HG02970 (cell line): ENCODE data around the gene NFATC2IP.
"Not testable (repeated sequence)": the region's sequence is repeated elsewhere in the genome, so short reads cannot be mapped to it uniquely, and the experiment has no call there.

ENCODE experiments used
- ATAC-seq: cut with Tn5 transposase; IDR thresholded peaks from one replicate; pipeline ENCODE4 v1.9.1; 2021; ENCODE audit warnings: mild to moderate bottlenecking, moderate library complexity, moderate number of reproducible peaks; ENCODE audit not compliant: unreplicated experiment, low FRiP score

Gene NFATC2IP

DNA sequence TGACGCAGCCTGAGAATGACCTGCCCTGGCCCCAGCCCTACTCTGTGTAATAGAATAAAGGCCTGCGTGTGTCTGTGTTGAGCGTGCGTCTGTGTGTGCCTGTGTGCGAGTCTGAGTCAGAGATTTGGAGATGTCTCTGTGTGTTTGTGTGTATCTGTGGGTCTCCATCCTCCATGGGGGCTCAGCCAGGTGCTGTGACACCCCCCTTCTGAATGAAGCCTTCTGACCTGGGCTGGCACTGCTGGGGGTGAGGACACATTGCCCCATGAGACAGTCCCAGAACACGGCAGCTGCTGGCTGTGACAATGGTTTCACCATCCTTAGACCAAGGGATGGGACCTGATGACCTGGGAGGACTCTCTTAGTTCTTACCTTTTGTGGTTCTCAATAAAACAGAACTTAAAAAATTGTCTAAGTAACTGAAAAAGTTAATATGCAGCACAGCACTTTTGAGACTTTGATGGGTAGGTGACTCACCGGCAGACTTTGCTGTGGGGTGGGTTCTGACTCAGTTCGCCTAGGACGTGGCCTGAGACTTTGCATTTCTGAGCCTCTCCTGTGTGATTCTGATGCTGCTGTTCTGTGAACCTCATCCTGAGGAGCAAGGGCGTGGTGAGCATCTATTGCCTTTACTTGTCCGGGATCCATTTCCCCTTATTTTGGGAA lies 39.8 kb downstream of the NFATC2IP start:
- ATAC-seq = no peak

DNA sequence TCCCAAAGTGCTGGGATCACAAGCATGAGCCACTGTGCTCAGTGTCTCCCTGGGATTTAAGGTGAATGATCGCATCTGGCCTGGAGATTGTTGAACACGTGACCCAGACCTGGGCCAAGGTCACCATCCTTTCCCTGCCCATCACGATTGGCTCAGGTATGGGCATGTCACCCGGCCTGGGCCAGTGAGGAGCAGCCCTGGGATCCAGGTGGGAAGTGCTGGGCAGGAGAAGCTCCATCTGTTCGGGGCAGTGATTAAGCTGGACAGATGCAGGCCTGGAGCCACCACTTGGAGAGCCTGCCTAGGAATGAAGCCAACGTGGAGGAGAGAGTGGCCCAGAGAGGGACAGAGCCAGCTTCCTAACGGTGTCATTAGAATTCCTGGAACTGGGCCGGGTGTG lies 41.0 kb downstream of the NFATC2IP start:
- no peak for ATAC-seq

DNA sequence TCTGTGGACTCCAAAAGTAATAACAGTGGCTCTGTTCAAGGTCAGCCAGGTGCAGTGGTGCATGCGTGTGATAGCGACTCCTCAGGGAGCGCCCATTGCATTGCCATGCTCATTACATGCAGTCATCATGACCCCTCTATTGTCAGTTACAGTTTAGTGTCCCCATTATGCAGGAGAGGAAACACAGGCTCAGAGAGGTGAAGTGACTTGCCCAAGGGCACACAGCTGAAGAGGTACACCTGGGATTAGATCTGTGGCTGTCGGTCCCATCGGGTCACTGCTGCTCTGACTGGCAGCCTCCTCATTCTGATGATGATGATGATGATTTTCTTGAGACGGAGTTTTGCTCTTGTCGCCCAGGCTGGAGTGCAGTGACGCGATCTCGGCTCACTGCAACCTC lies 41.8 kb downstream of the NFATC2IP start:
- no peak for ATAC-seq

DNA sequence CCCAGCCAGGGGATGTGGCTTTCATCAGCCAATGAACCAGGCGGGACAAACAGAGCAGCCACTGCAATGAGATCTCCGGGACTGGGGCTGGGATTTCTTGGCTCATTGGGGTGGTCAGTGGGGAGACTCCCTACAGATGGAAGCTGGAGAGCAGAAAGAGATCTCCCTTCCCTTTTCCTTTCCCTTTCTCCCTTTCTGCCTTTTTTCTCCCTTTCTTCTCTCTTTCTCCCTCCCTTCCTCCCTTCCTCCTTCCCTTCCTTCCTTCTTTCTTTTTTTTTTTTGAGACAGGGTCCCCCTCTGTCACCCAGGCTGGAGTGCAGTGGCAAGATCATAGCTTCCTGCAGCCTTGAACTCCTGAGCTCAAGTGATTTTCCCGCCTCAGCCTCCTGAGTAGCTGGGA lies 48.1 kb downstream of the NFATC2IP start:
- ATAC-seq = no peak

DNA sequence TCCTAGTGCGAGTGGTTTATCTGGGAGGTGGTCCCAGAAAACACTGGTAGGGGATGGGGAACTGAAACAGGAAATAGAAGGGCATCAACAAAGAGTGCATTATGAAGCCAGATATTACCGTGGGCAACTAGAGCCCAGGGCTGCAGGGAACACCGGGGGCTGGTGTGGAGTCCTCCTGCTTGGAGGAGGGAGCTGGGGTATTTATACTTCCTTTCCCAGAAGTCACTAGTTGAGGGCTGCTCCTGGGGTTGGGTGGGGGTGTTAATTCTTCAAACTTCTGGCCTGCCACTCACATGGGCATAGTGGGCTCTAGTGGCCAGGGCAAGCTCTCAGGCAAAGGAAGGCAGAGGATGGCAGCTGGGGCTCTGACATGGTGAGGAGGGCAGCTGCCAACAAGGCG lies 48.8 kb downstream of the NFATC2IP start:
- no peak for ATAC-seq

DNA sequence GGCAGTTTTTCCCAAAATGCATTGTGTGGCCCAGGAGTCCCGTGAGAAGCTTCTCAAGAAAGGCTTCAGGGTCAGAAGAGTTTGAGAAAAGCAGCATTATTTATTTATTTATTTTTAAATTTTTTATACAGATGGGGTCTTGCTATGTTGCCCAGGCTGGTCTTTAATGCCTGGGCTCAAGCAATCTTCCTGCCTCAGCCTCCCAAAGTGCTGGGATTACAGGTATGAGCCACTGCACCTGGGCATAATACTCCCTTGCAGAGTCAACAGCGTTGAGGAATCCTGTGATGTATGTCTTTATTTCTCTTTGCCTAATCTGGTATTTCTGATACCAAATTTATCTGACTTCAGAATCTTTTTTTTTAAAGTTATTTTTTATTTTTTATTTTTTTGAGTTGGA lies 49.3 kb downstream of the NFATC2IP start:
- ATAC-seq = no peak

DNA sequence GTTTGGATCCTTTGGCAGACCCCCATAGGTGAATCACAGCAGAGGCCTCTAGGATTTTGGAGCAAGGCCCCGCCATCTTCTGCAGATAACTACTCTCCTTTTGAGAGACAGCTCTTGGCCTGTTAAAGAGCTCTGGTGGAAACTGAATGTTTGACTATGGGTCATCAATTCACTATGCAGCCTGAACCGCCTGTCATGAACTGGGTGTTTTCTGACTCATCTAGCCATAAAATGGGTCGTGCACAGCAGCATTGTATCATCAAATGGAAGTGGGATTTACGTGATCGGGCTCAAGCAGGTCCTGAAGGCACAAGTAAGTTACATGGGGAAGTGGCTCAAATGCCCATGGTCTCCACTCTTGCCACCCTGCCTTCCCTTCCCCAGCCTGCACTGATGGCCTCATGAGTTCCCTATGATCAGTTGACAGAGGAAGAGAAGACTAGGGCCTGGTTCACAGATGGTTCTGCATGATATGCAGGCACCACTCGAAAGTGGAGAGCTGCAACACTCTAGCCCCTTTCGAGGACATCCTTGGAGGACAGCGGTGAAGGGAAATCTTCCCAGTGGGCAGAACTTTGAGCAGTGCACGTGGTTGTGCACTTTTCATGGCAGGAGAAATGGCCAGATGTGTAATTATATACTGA lies 53.9 kb downstream of the NFATC2IP start:
- not testable (repeated sequence) for ATAC-seq

DNA sequence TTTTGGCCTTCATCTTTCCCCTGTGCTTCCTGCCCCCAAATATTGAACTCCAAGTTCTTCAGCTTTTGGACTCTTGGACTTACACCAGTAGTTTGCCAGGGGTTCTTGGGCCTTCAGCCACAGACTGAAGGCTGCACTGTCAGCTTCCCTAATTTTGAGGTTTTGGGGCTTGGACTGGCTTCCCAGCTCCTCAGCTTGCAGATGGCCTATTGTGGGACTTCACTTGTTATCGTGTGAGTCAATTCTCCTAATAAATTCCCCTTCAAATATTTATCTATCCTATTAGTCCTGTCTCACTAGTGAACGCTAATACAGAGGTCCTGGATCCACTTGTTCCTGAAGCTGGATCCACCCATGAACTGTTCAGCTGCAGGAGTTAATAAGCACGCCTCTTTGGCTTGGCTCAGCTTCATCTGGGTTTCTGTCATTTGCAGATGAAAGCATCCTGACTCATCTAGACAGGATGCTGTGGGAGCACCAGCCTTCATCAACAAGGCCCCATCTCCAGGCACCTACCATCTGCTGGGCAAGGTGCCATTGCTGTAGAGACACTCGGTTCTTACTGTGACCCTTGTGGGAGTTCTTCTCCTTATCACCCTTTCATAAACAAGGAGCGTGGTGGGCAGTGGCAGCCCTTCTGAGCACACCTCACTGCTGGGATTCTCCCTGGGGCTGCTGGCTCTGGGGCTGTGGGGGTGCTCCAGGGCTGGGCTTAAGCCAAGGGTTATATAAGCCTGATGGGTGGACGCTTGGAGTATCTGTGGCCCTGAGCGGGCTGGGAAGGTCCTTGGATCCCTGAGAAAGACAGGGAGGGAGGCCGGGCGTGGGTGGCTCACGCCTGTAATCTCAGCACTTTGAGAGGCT lies 57.2 kb downstream of the NFATC2IP start:
- no peak for ATAC-seq

DNA sequence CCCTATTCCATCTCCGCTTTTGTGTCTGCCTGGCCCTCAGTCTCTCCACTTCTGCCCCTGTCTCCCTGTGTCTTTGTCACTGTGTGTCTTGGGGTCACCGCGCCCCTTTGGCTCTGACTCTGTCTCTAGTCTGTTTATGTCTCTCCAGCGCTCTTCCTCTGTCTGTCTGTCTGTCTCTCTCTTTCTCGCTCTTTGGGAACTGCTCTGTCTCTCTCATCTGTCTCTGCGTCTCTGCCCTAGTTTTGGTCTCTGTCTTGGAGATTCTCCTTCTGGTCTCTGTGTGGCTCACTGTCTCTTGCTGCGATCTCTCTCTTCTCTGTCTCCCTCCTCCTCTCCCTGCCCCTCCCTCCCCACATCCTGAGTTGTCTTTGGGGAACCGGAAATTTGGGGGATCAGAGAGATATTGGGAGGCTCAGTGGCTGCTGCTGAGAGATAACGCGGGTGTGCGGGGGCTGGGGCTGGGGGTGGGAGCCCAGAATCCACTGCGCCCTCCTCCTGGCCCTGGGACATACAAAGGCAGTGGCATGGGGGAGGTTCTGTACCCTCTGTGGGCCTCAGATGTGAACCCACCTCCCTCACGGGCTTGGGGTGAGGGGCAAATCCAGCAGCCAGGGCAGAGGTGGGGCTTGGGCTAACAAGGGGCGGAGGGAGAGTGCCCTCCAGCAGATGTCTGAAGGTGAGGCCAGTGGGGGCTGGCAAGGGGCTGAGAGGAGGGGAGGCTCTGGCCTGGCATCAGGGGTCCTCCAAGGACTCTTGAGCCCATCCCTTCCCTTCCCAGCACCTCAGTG lies 58.5 kb downstream of the NFATC2IP start:
- ATAC-seq = no peak

DNA sequence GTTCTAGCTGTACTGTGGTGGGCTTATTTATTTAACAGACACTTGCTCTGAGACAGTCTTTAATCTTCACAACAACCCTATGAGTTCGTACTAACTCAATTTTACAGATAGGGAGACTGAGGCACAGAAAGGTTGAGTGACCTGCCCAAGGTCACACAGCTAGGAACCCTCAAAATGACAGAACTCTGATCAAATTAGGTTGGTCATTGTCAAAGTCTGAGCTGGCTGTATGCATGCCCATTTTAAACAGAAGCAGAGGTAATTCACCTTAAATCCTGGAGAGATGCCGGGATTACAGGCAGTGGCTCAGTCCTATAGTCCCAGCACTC lies 59.1 kb downstream of the NFATC2IP start:
- ATAC-seq = no peak

DNA sequence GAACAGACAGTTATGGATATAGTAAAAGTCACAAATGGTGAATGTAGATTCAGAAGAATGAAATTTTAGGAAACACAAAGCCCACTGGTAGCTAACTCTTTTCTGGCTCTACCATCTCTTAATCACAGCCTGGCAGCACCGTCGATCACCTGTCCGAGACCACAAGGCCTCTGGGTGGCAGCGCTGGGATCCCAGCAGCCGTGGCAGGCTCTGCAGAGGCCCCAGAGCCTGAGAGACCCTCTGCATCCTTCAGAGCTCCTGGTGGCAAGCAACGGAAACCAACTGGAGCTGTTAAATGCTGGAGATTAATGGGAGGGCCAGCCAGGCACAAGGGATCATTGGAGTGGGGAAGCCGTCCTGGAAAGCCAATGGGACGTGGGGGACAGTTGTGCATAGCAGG lies 60.4 kb downstream of the NFATC2IP start:
- no peak for ATAC-seq

DNA sequence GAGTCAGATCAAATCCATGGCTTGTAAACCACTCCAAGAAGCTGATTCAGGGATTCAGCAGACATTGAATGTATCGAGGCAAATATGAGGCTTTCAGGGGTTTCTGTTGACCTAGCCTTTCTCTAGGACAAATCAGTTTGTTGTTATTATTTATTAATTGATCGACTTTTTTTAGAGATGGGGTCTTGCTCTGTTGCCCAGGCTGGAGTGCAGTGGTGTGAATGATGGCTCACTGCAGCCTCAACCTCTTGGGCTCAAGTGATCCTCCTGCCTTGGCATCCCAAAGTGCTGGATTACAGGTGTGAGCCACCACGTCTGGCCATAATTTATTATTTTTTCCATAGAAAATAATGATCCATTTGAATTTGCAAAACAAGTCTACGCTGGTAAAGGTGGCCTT lies 61.1 kb downstream of the NFATC2IP start:
- no peak for ATAC-seq

DNA sequence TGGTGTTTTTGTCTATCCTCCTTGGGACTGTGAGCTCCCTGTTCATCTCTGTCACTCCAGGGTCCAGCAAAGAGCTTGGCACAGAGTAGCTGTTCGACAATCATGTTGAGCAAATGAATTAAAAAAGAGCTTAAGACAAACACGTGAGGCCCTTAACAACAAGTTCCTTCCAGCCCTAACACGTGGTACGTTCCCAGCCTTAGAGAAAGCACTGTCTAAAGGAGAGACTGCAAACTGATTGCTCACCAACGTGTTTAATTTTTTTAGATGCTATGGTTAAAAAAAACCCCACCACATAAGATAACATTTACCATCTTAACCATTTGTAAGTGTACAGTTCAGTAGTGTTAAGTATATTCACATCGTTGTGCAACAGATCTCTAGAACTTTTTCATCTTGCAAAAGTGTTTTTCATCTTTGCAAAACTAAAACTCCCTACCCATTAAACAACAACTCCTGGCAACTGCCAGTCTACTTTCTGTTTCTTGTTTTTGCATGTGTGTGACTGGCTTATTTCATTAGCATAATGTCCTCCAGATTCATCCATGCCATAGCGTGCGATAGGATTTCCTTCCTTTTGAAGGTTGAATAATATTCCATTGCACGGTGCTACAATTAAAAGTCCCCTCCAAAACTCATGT lies 62.3 kb downstream of the NFATC2IP start:
- ATAC-seq = no peak

DNA sequence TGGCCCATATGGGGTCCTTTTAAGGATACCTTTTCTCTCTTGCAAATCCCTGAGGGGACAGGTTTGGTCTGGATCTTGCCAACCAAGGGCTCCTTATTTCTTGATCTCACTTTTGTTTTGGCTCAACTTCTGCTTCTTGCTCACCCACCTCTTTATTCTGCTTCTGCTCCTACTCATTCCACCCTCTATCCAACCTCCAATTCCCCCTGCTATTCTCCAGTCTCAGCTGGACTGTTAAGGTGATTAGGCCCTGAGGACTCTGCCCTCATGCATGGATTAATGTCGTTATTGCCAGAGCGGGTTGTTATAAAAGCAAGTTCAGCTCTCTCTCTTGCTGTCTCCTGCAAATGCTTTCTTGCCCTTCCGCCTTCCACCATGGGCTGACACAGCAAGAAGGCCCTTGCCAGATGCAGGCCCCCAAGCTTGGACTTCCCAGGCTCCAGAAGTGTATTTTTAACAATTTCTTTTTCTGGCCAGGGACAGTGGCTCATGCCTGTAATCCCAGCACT lies 63.9 kb downstream of the NFATC2IP start:
- no peak for ATAC-seq
